Measurements from ENCODE around the gene ADCY4. TPM values are rescaled to one million over a fixed set of nuclear protein-coding genes. Genes with fewer than 3 reads are reported as not detected.

The ADCY4 gene
- total and polyA plus RNA-seq, 10 of the 15 experiments (the other 5 are each of a cell fraction or from before 2014, with no cell fraction given) = 0.05 to 0.87 (median 0.21) TPM; not detected in 1

DNA sequence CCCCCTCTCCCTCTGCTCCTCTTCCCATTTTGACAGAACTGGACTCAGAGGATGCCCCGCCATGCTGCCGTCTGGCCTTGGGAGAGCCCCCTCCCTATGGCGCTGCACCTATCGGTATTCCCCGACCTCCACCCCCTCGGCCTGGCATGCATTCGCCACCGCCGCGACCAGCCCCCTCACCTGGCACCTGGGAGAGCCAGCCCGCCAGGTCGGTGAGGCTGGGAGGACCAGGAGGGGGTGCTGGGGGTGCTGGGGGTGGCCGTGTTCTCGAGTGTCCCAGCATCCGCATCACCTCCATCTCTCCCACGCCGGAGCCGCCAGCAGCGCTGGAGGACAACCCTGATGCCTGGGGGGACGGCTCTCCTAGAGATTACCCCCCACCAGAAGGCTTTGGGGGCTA is 34.6 kb upstream of the ADCY4 start:
- H3K79me2 ChIP-seq (ENCODE audit: control insufficient read depth, insufficient read depth, low read length) = no peaks in the 10 kb centered on the region
- H3K9me3 ChIP-seq (replicated peaks; ENCODE audit: control insufficient read depth, insufficient read depth, low read length) = no peaks in the 10 kb centered on the region
- no TSS peak for BruUV-seq (replicated peaks)
- ATAC-seq = no peak
- peaks cover 1 to 6% of the 10 kb centered on the region in 2 experiments for H3K27me3 ChIP-seq (replicated peaks in 1 of 2; ENCODE audit: control insufficient read depth in 2 of 2, insufficient read depth in 2 of 2, low read length in 1 of 2)
- SMC1A ChIA-PET (ENCODE audit: uncharacterized antibody, unreplicated experiment) = interaction anchor here (0.8 to 0.9 kb wide), 2 partner anchors 10 to 62 kb away, joined by 3 read pairs; no protein-coding TSS in a partner anchor
- no peak overlapping the region for H3K9ac ChIP-seq (ENCODE audit: control insufficient read depth, insufficient read depth, low read length)
- no peaks in the 10 kb centered on the region for H4K20me1 ChIP-seq (ENCODE audit: control insufficient read depth, insufficient read depth)
- intact Hi-C loops (cut with micrococcal nuclease; ENCODE audit: unreplicated experiment) (loop anchor here (5.0 kb wide), 2 partner anchors 37 to 43 kb away; no protein-coding TSS in a partner anchor), in situ Hi-C loops (cut with MboI) (loop anchor here (5.0 kb wide), 1 partner anchor 63 kb away; no protein-coding TSS in a partner anchor)
- FAIRE-seq = no peak
- H3K4me2 ChIP-seq (ENCODE audit: control insufficient read depth, insufficient read depth) = no peak overlapping the region
- 78% methylated on average over 20 of the region's 20 CpGs for WGBS (ENCODE audit: insufficient coverage, insufficient replicate concordance, low lambda C conversion rate, missing lambda C conversion rate)
- H3K27ac ChIP-seq (ENCODE audit: control insufficient read depth, insufficient read depth) = no peak overlapping the region
- H3K4me3 ChIP-seq = no peak overlapping the region
- H2AFZ ChIP-seq (ENCODE audit: control insufficient read depth, low read depth, low read length) = no peak overlapping the region
- H3K4me1 ChIP-seq (ENCODE audit: control insufficient read depth, insufficient read depth, low read length) = peaks cover 16% of the 10 kb centered on the region
- POLR2A ChIA-PET = no interaction called here
- TF ChIP-seq, protein P1, sequence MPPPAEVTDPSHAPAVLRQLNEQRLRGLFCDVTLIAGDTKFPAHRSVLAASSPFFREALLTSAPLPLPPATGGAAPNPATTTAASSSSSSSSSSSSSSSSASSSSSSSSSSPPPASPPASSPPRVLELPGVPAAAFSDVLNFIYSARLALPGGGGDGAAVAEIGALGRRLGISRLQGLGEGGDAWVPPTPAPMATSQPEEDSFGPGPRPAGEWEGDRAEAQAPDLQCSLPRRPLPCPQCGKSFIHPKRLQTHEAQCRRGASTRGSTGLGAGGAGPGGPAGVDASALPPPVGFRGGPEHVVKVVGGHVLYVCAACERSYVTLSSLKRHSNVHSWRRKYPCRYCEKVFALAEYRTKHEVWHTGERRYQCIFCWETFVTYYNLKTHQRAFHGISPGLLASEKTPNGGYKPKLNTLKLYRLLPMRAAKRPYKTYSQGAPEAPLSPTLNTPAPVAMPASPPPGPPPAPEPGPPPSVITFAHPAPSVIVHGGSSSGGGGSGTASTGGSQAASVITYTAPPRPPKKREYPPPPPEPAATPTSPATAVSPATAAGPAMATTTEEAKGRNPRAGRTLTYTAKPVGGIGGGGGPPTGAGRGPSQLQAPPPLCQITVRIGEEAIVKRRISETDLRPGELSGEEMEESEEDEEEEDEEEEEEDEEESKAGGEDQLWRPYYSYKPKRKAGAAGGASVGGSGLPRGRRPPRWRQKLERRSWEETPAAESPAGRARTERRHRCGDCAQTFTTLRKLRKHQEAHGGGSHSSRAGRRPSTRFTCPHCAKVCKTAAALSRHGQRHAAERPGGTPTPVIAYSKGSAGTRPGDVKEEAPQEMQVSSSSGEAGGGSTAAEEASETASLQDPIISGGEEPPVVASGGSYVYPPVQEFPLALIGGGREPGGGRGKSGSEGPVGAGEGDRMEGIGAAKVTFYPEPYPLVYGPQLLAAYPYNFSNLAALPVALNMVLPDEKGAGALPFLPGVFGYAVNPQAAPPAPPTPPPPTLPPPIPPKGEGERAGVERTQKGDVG (CRISPR knock-in tag; IDR thresholded peaks at IDR 0.05) = no peak
- no peak for TF ChIP-seq DPF2 (IDR thresholded peaks at IDR 0.05)
- RAD21 ChIA-PET (ENCODE audit: unreplicated experiment) = interaction anchor here (2.1 kb wide), 1 partner anchor 63 kb away, joined by 7 read pairs; no protein-coding TSS in a partner anchor
- CTCF ChIA-PET = interaction anchor here (1.1 to 4.4 kb wide), 5 partner anchors 8 to 66 kb away, joined by 3 to 22 read pairs (median 6); no protein-coding TSS in a partner anchor
- DNase-seq (ENCODE audit: low read depth, low spot score) = no peak
- H3K36me3 ChIP-seq (ENCODE audit: control insufficient read depth in 2 of 2, insufficient read depth in 2 of 2, low read length in 1 of 2) = no peaks in the 10 kb centered on the region
